GM13976 (cell line): Measurements from ENCODE around the gene TNS1.

Experiments used
- DNase-seq: peaks from one replicate; pipeline ENCODE4 v3.0.0; 2012; ENCODE audit warnings: low spot score
- in situ Hi-C: fragments of 300-500 bp; cut with MboI; formaldehyde crosslinking; loops from one replicate; pipeline ENCODE4 v1.12.0; 2022; ENCODE audit warnings: low sequenced_read_pairs, mixed read lengths, inconsistent platforms; ENCODE audit not compliant: unreplicated experiment
- TF ChIP-seq, protein P1 (sequence below): IDR thresholded peaks from 2 replicates; pipeline ENCODE4 v1.5.1; 2012; ENCODE audit warnings: borderline replicate concordance, mild to moderate bottlenecking; ENCODE audit not compliant: insufficient read depth; ENCODE audit errors: extremely low read depth, missing control alignments, control extremely low read depth

The TNS1 gene

DNA sequence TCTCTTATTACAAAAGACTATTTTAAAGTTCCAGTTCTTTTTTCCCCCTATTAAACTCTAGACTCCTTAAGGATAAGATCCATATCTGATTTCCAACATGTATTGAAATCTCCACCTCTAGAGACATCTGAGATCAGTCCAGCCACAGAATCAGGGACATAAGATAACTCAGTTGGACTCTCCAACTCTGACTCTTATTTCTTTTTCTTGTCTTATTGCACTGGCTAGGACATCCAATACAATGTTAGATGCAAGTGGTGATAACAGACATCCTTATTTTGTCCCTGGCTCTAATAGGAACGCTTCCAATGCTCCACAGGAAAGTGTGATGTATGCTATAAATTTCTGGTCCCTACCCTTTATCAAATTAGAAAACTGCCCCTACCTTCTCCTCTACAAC is 158.1 kb downstream of the TNS1 start:
- no peak for DNase-seq
- TF ChIP-seq, protein P1, sequence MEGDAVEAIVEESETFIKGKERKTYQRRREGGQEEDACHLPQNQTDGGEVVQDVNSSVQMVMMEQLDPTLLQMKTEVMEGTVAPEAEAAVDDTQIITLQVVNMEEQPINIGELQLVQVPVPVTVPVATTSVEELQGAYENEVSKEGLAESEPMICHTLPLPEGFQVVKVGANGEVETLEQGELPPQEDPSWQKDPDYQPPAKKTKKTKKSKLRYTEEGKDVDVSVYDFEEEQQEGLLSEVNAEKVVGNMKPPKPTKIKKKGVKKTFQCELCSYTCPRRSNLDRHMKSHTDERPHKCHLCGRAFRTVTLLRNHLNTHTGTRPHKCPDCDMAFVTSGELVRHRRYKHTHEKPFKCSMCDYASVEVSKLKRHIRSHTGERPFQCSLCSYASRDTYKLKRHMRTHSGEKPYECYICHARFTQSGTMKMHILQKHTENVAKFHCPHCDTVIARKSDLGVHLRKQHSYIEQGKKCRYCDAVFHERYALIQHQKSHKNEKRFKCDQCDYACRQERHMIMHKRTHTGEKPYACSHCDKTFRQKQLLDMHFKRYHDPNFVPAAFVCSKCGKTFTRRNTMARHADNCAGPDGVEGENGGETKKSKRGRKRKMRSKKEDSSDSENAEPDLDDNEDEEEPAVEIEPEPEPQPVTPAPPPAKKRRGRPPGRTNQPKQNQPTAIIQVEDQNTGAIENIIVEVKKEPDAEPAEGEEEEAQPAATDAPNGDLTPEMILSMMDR, result no peak
- in situ Hi-C loops, result no loop called here

DNA sequence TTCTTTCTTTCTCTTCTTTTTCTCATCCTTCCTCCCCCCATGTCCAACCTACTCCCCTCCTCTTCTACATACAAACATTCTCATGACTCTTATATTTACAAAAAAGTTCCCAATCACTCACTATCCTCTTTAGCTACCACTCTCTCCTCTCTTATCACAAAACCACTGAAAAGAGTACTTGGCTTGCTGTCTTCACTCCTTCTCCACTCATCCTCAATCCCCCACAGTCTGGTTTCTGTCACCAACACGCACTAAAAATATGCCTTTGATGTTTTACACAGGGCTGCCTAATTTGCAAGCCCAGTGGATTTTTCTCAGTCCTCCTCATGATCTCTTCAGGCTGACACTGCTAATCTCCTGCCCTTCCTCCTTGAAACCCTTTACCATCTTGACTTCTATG is 159.5 kb downstream of the TNS1 start:
- in situ Hi-C loops, result no loop called here
- TF ChIP-seq, protein P1, result no peak
- no peak for DNase-seq

DNA sequence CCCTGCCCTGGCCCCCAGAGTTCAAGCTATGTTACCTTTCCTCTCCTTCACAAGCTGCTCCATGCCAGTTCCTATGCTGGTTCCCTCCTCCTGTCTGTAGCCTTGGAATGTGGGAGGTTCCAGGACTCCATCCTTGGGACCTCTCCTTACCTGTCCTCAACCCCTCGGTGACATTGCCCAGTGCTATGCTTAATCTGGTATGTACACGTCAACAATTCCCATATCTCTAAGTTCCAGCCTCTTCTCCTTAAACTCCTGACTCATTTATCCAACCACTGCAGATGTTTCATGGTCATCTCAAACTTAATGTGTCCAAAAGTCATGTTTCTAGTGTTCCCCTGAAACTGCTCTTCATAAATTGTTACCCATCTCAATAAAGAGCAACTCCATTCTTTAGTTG is 160.8 kb downstream of the TNS1 start:
- no peak for DNase-seq
- TF ChIP-seq, protein P1, result no peak
- in situ Hi-C loops, result no loop called here

DNA sequence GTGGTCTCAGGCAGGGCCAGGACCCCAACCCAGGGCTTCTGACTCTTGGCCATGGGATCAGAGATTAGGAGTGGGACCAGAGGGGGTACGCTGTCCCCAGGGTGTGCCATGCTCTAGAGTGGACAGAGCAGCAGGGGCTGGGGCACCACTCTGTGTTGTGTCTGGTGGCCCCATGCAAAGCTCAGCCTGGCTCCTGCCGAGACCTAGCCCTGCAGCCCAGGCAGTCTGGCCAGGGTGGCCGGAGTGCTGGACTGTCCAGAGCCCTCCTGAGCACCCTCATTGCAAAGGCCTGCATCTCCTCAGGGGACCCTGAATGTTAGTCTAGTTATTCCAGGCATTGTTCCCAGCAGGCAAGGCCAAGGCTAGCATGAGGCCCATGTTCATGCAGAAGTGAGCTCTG is 162.3 kb downstream of the TNS1 start:
- in situ Hi-C loops, result no loop called here
- no peak for DNase-seq
- TF ChIP-seq, protein P1, result no peak

DNA sequence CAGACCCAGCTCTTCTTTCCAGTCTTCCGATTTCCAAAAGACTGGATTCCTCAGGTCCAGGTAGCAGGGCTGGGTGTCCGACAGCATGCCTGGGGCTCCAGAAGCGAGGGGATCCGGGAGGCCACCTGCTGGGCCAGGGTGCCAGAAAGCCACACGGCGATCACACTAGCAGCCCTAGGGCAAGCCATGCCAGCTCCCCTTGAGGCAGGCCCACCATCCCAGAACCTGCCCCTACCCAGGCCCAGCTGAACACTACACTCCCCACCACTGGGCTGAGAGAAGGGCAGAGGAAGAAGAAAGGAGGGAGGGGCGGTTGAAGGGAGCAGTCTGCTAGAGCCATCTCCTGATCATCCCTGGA is 163.1 kb downstream of the TNS1 start:
- TF ChIP-seq, protein P1, result no peak
- DNase-seq, result no peak
- in situ Hi-C loops, result no loop called here

DNA sequence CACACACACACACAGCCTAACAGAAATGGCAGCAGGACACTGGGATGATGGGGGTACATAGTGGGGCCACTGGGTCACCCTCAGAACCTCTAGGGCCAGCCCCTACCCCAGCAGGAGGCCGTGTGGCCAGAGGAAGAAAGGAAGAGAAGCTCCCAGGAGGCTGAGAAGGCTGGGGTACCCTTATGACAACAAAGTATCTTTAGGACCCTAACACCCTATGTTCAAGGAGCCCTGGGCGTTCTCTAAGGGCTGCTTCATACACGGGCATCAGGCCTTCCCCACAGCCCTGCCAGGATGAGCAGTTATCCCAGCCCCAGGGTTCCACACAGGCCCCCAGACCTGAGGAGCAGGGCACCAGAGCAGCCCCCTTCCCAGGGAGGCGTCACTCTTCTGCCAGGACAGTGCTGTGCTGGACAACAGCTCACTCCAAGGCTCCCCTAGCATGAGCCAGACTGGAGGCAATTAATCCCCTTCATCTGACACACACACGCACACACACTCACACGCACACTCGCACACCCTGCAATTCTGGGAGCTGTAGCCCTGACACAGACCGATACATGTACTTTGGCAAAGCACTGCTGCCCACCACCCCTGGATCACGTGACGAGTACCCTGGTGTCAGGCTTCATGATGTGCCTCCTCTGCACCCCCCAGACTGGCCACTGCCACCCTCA is 163.6 kb downstream of the TNS1 start:
- in situ Hi-C loops, result no loop called here
- DNase-seq, result no peak
- TF ChIP-seq, protein P1, result no peak
